HG02885 (cell line): ENCODE data around the gene CYB561D1.

Experiments
- ATAC-seq: cut with Tn5 transposase; IDR thresholded peaks from one replicate; pipeline ENCODE4 v1.9.1; 2021; ENCODE audit warnings: mild to moderate bottlenecking; ENCODE audit not compliant: unreplicated experiment, poor library complexity

Gene CYB561D1

GRCh38 chr1:109479311-109479710 is 14.6 kb upstream of the CYB561D1 start:
- ATAC-seq, result no peak

GRCh38 chr1:109479901-109480300 is 14.0 kb upstream of the CYB561D1 start:
- ATAC-seq, result no peak

- ATAC-seq, result no peak
These were observed 12.2 kb upstream of the CYB561D1 start for GRCh38 chr1:109481646-109482045.

- ATAC-seq, result no peak
These were observed 11.7 kb upstream of the CYB561D1 start for GRCh38 chr1:109482242-109482641.

- peak; percentile 21 for ATAC-seq
These were observed 10.9 kb upstream of the CYB561D1 start for GRCh38 chr1:109482791-109483671.

- ATAC-seq, result peak; percentile 82
These were observed 10.0 kb upstream of the CYB561D1 start, which contains the start of gene ATXN7L2 for GRCh38 chr1:109483672-109484518. TSS of gene ATXN7L2 (plus strand) at chr1:109483905. CDS start at chr1:109483954, 49 bp downstream.

GRCh38 chr1:109484519-109484975 is 9.3 kb upstream of the CYB561D1 start:
- ATAC-seq, result no peak

- ATAC-seq, result no peak
These were observed 8.9 kb upstream of the CYB561D1 start for GRCh38 chr1:109485001-109485400.

GRCh38 chr1:109487261-109487660 is 6.6 kb upstream of the CYB561D1 start:
- ATAC-seq, result no peak

- ATAC-seq, result no peak
These were observed 5.7 kb upstream of the CYB561D1 start for GRCh38 chr1:109488201-109488600.

- ATAC-seq, result no peak
These were observed 5.2 kb upstream of the CYB561D1 start for GRCh38 chr1:109488696-109489095.

GRCh38 chr1:109490029-109490933 is 3.6 kb upstream of the CYB561D1 start:
- ATAC-seq, result peak; percentile 34

- no peak for ATAC-seq
These were observed 3.0 kb upstream of the CYB561D1 start for GRCh38 chr1:109490934-109491302.

- no peak for ATAC-seq
These were observed 2.5 kb upstream of the CYB561D1 start for GRCh38 chr1:109491372-109491771.

GRCh38 chr1:109492779-109493178 is 1.1 kb upstream of the CYB561D1 start:
- no peak for ATAC-seq

GRCh38 chr1:109493227-109493626 is 667 bp upstream of the CYB561D1 start:
- no peak for ATAC-seq

GRCh38 chr1:109495738-109496137 is 1.8 kb downstream of the CYB561D1 start:
- ATAC-seq, result no peak

- no peak for ATAC-seq
These were observed 3.7 kb downstream of the CYB561D1 start for GRCh38 chr1:109497449-109498160.

GRCh38 chr1:109498161-109498801 is 4.4 kb downstream of the CYB561D1 start:
- no peak for ATAC-seq
